Neural cell (in vitro differentiated cells): Measurements from ENCODE around the gene IGFBP2.

Experiments used
- EP300 ChIP-seq: fragments of 450-650 bp; conservative IDR thresholded peaks from 2 replicates; pipeline ENCODE4 v1.6.1; 2014; ENCODE audit warnings: antibody characterized with exemption, mild to moderate bottlenecking, moderate library complexity; ENCODE audit not compliant: poor library complexity, severe bottlenecking
- EZH2 ChIP-seq: fragments of 200-600, 300-800 bp; shearing (Covaris generic), sonication (generic); IDR thresholded peaks from 2 replicates; pipeline ENCODE4 v1.6.1; 2014; ENCODE audit warnings: antibody characterized with exemption, low read length, borderline replicate concordance, mild to moderate bottlenecking; ENCODE audit not compliant: insufficient read depth, poor library complexity, severe bottlenecking
- MXI1 ChIP-seq: fragments of 450-650 bp; conservative IDR thresholded peaks from 2 replicates; pipeline ENCODE4 v1.6.1; 2014; ENCODE audit warnings: antibody characterized with exemption, mild to moderate bottlenecking; ENCODE audit not compliant: poor library complexity, severe bottlenecking
- POLR2AphosphoS5 ChIP-seq: IDR thresholded peaks from 2 replicates; pipeline ENCODE4 v1.6.1; 2012
- RAD21 ChIP-seq: fragments of 450-650 bp; conservative IDR thresholded peaks from 2 replicates; pipeline ENCODE4 v1.6.1; 2014; ENCODE audit warnings: antibody characterized with exemption, mild to moderate bottlenecking, moderate library complexity
- SMC3 ChIP-seq: fragments of 450-650 bp; conservative IDR thresholded peaks from 2 replicates; pipeline ENCODE4 v1.6.1; 2014; ENCODE audit warnings: antibody characterized with exemption, mild to moderate bottlenecking, moderate library complexity; ENCODE audit not compliant: poor library complexity
- TF ChIP-seq, protein P1 (sequence below): fragments of 450-650 bp; IDR thresholded peaks from 2 replicates; pipeline ENCODE4 v1.5.1; 2014; ENCODE audit warnings: antibody characterized with exemption, mild to moderate bottlenecking, moderate library complexity; ENCODE audit not compliant: poor library complexity, severe bottlenecking
- TF ChIP-seq, protein P2 (sequence below): IDR thresholded peaks from 2 replicates; pipeline ENCODE4 v1.6.1; 2012; ENCODE audit warnings: borderline replicate concordance

DNA sequence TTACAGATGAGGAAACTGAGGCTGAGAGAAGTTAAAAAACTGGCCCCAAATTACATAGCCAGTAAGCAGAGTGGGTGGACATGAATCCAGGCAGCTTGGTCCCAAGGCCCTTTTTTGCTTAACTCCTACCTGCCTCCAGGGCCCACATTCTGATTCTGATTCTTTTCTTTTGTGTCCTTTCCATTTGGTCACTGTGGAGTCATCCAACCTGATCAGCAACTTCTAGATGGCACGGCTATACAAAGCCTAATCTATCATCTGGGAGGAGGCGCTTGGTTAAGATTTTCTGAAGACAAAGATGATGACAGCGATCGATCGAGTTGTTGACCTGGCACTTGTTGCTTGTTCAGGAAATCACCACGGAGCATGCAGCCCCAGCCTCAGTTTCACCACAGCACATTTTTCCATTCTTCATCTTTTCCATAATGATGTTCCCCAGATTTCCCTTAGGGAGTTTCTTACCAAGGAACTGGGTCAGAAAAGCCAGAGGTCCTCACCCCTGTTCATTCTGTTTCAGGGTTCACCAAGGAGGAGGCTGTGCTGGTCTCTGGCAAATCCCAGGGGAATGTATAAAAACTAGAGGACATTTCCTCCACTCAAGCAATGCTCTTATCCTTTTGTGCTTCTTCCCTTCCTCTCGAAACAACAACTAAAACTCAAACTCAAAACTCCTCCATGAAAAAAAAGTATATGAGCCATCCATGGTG lies 6.9 kb upstream of the IGFBP2 start:
- TF ChIP-seq EZH2 (no peak), POLR2AphosphoS5 (no peak), RAD21 (no peak), EP300 (no peak), SMC3 (no peak), MXI1 (no peak)
- TF ChIP-seq, protein P1, sequence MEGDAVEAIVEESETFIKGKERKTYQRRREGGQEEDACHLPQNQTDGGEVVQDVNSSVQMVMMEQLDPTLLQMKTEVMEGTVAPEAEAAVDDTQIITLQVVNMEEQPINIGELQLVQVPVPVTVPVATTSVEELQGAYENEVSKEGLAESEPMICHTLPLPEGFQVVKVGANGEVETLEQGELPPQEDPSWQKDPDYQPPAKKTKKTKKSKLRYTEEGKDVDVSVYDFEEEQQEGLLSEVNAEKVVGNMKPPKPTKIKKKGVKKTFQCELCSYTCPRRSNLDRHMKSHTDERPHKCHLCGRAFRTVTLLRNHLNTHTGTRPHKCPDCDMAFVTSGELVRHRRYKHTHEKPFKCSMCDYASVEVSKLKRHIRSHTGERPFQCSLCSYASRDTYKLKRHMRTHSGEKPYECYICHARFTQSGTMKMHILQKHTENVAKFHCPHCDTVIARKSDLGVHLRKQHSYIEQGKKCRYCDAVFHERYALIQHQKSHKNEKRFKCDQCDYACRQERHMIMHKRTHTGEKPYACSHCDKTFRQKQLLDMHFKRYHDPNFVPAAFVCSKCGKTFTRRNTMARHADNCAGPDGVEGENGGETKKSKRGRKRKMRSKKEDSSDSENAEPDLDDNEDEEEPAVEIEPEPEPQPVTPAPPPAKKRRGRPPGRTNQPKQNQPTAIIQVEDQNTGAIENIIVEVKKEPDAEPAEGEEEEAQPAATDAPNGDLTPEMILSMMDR: no peak
- TF ChIP-seq, protein P2, sequence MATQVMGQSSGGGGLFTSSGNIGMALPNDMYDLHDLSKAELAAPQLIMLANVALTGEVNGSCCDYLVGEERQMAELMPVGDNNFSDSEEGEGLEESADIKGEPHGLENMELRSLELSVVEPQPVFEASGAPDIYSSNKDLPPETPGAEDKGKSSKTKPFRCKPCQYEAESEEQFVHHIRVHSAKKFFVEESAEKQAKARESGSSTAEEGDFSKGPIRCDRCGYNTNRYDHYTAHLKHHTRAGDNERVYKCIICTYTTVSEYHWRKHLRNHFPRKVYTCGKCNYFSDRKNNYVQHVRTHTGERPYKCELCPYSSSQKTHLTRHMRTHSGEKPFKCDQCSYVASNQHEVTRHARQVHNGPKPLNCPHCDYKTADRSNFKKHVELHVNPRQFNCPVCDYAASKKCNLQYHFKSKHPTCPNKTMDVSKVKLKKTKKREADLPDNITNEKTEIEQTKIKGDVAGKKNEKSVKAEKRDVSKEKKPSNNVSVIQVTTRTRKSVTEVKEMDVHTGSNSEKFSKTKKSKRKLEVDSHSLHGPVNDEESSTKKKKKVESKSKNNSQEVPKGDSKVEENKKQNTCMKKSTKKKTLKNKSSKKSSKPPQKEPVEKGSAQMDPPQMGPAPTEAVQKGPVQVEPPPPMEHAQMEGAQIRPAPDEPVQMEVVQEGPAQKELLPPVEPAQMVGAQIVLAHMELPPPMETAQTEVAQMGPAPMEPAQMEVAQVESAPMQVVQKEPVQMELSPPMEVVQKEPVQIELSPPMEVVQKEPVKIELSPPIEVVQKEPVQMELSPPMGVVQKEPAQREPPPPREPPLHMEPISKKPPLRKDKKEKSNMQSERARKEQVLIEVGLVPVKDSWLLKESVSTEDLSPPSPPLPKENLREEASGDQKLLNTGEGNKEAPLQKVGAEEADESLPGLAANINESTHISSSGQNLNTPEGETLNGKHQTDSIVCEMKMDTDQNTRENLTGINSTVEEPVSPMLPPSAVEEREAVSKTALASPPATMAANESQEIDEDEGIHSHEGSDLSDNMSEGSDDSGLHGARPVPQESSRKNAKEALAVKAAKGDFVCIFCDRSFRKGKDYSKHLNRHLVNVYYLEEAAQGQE: no peak
